Vagina (tissue), 2 donors: ENCODE measurements around the gene RXFP1.

ENCODE experiments used
- CTCF ChIP-seq, 3 experiments: fragments of 450-650 bp in 2 of 3; fragments of 200-600 bp in 1 of 3; sonication (generic) in 1 of 3; IDR thresholded peaks; one replicate each; pipeline ENCODE4 v1.5.1; 2017 to 2019; ENCODE audit warnings: antibody characterized with exemption in 3 of 3, mild to moderate bottlenecking in 2 of 3, moderate library complexity in 2 of 3
- POLR2A ChIP-seq, 2 donors: fragments of 450-650 bp; IDR thresholded peaks; one replicate each; pipeline ENCODE4 v1.6.1; 2017; ENCODE audit warnings: antibody characterized with exemption in 2 of 2, mild to moderate bottlenecking in 2 of 2, moderate library complexity in 2 of 2
- POLR2AphosphoS5 ChIP-seq, 2 donors: sonication (generic); formaldehyde crosslinking; IDR thresholded peaks; one replicate each; pipeline ENCODE4 v1.9.0; 2017; ENCODE audit warnings: antibody characterized with exemption in 2 of 2, mild to moderate bottlenecking in 2 of 2, low read depth in 1 of 2; ENCODE audit not compliant: insufficient read depth in 1 of 2

GRCh38 chr4:158536833-158537232 is 15.2 kb downstream of the RXFP1 start:
- no peak for TF ChIP-seq CTCF (IDR thresholded peaks at IDR 0.05)
- no peak for TF ChIP-seq POLR2AphosphoS5 (IDR thresholded peaks at IDR 0.05; ENCODE audit: insufficient read depth in 1 of 2, low read depth in 1 of 2)
- no peak for TF ChIP-seq POLR2A (IDR thresholded peaks at IDR 0.05)
